ENCODE results near the gene SNRPB.
A peak's percentile ranks its signal among the peaks of the same experiment; 100 is the strongest.
"Not testable (repeated sequence)": the region's sequence is repeated elsewhere in the genome, so short reads cannot be mapped to it uniquely, and the experiment has no call there.

The SNRPB gene

DNA sequence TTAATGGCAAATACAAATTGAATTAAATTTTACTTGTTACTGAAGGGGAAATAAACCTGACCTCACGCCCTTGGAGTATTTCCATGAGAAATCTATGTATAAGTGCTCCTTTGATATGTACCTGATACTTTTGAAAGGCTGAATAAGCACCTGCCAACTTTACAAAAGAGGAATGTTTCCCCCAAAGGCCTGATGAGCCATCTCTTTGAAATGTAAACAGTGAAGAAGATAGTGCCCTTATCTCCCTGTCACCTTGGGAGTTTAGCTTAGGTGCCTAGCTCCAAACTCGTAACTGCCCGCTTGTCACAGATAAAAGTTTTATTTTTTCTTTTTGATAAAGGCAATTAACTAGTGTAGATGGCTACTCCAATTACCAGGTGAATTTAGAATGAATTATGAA lies 39.2 kb upstream of the SNRPB start:
- H3K4me3 ChIP-seq (ENCODE audit: low read depth, low read length), result peak overlapping the region; percentile 98
- DNase-seq (ENCODE audit: low read depth), result no peak

DNA sequence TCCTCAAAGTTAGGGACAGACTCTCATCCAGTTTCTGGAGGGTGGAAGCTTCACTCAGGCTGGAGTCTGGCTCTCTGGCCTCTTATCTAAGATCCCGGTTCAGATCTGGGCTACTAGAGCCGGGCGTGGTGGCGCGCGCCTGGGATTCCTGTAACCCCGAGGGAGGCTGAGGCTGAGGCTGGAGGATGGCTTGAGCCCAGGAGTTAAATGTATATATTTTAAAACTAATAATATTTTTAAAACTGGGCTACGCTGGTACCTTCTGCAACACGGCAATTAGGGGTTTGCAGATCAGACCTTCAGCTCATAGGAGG lies 38.8 kb upstream of the SNRPB start:
- DNase-seq (ENCODE audit: low read depth), result no peak
- H3K4me3 ChIP-seq (ENCODE audit: low read depth, low read length), result peak overlapping the region; percentile 98
- TF ChIP-seq, protein P1, sequence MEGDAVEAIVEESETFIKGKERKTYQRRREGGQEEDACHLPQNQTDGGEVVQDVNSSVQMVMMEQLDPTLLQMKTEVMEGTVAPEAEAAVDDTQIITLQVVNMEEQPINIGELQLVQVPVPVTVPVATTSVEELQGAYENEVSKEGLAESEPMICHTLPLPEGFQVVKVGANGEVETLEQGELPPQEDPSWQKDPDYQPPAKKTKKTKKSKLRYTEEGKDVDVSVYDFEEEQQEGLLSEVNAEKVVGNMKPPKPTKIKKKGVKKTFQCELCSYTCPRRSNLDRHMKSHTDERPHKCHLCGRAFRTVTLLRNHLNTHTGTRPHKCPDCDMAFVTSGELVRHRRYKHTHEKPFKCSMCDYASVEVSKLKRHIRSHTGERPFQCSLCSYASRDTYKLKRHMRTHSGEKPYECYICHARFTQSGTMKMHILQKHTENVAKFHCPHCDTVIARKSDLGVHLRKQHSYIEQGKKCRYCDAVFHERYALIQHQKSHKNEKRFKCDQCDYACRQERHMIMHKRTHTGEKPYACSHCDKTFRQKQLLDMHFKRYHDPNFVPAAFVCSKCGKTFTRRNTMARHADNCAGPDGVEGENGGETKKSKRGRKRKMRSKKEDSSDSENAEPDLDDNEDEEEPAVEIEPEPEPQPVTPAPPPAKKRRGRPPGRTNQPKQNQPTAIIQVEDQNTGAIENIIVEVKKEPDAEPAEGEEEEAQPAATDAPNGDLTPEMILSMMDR (IDR thresholded peaks at IDR 0.05; ENCODE audit: insufficient read depth, low read depth, low read length, missing control alignments), result no peak

More for the DNA sequence above, 39.2 kb upstream of the SNRPB start:
- TF ChIP-seq, protein P1 (IDR thresholded peaks at IDR 0.05; ENCODE audit: insufficient read depth, low read depth, low read length, missing control alignments), result no peak

DNA sequence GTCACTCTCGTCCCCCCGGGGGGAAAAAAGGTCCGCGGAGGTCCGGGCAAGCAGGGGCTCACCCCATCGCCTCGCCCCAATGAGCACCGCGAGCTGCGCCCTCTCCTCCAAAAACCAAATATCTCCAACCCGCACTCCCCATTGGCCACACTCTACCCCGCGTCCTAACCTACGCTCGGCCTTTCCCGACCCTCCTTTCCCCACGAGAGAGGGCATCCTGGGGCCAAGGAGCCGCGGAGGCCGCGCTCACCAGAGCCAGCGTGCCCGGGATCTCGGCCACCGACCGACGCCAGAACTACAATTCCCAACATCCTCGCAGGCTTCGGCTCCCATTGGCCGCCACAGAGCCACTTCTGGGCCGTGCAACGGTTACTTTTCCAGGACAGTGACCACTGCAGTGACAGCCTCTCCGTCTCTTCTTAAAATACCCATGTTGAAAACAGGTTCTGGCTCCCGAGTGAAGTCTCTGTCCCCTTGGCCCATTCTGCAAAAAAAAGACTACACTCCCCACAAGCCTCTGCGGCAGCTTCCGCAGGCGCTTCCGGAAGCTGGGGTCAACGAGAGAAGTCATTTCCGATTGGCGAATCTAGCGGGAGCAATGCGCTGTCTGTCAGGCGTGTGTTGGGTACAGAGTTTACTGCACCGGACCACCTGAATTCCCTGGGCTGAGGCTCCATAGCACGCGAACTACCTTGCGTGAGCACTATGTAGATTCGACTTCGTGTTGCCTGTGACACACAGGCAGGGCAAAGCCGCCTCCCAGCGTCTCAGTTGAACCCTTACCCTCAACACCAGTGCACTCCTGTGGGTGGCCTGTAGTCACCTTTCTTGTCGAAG lies 38.3 kb upstream of the SNRPB start, which contains the start of gene ZNF343:
Gene ZNF343 (minus strand): TSS at position 285 of the 837 bp plus-strand sequence. CDS start 15,020 bp downstream, outside the sequence.
- DNase-seq (ENCODE audit: low read depth), result peak; percentile 89
- TF ChIP-seq, protein P1 (IDR thresholded peaks at IDR 0.05; ENCODE audit: insufficient read depth, low read depth, low read length, missing control alignments), result peak; percentile 12
- H3K4me3 ChIP-seq (ENCODE audit: low read depth, low read length), result peak within 1 kb of the TSS; percentile 98

DNA sequence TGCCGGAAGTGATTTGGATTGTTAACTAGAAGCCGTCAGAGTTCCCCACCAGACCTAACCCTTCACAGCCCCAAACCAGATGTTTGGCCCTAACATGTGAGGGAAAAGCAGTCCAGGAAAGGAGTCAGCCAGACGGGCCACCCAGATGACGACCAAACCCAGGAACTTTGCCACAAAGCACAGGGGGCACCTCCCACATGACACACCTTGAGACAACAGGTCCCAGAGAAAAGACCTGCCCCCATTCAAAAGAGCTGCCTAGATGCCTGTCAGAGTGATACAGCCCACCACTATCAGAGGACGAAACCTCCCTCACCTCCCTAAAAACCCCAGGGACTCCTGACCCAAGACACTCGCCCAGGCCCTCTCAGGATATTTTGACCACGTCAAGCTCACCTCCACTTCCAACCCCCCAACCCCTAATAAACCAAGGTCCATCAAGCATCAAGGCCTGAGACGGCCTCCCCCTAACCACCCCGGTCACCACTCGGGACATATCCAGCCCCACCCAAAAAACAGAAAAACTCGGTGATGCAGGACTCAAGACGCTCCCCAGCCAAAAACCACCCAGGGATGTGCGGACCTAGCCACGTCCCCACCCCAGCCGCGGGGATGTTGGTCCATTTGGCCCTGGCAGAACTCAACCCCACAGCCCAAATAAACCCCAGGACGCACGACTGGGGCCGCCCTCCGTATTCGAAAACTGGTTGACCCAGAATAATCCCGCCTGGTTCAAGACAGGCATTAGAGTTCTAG lies 37.5 kb upstream of the SNRPB start:
- TF ChIP-seq, protein P1 (IDR thresholded peaks at IDR 0.05; ENCODE audit: insufficient read depth, low read depth, low read length, missing control alignments), result no peak
- peak; percentile 16 for DNase-seq (ENCODE audit: low read depth)
- H3K4me3 ChIP-seq (ENCODE audit: low read depth, low read length), result peak overlapping the region; percentile 98

DNA sequence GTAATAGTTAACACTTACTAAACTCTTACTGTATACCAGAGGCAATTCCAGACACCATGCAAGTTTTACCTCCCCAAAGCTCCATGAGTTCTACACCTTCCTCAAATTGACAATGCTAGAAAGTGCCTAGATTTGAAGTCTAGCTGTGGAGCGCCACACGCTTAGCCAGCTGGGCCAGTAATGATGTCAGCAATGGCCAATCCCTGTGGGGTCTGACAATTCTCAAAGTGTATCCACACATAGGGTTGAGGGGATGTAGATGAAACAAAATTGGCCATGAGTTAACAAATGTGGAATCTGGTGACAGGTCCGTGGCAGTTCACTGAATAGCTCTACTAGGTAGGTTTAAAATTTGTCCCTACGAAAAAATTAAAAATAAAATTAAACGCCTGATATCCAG lies 36.9 kb upstream of the SNRPB start:
- TF ChIP-seq, protein P1 (IDR thresholded peaks at IDR 0.05; ENCODE audit: insufficient read depth, low read depth, low read length, missing control alignments), result no peak
- no peak for DNase-seq (ENCODE audit: low read depth)
- H3K4me3 ChIP-seq (ENCODE audit: low read depth, low read length), result peak overlapping the region; percentile 98

DNA sequence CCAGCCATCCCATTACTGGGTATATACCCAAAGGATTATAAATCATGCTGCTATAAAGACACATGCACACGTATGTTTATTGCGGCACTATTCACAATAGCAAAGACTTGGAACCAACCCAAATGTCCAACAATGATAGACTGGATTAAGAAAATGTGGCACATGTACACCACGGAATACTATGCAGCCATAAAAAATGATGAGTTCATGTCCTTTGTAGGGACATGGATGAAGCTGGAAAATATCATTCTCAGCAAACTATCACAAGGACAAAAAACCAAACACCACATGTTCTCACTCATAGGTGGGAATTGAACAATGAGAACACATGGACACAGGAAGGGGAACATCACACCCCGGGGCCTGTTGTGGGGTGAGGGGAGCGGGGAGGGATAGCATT lies 35.8 kb upstream of the SNRPB start:
- H3K4me3 ChIP-seq (ENCODE audit: low read depth, low read length); DNase-seq (ENCODE audit: low read depth): not testable (repeated sequence)

DNA sequence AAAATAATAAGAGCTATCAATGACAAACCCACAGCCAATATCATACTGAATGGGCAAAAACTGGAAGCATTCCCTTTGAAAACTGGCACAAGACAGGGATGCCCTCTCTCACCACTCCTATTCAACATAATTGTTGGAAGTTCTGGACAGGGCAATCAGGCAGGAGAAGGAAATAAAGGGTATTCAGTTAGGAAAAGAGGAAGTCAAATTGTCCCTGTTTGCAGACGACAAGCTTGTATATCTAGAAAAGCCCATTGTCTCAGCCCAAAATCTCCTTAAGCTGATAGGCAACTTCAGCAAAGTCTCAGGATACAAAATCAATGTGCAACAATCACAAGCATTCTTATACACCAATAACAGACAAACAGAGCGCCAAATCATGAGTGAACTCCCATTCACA lies 34.2 kb upstream of the SNRPB start:
- DNase-seq (ENCODE audit: low read depth); H3K4me3 ChIP-seq (ENCODE audit: low read depth, low read length): not testable (repeated sequence)

DNA sequence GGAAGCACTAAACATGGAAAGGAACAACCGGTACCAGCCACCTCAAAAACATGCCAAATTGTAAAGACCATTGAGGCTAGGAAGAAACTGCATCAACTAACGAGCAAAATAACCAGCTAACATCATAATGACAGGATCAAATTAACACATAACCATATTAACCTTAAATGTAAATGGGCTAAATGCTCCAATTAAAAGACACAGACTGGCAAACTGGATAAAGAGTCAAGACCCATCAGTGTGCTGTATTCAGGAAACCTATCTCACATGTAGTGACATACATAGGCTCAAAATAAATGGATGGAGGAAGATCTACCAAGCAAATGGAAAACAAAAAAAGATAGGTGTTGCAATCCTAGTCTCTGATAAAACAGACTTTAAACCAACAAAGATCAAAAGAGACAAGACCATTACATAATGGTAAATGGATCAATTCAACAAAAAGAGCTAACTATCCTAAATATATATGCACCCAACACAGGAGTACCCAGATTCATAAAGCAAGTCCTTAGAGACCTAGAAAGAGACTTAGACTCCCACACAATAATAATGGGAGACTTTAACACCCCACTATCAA lies 32.3 kb upstream of the SNRPB start:
- not testable (repeated sequence) for H3K4me3 ChIP-seq (ENCODE audit: low read depth, low read length); DNase-seq (ENCODE audit: low read depth)

Measured in GM12865 (cell line).